SK-N-SH (cell line): ENCODE data around the gene CLEC20A. TPM values are rescaled to one million over a fixed set of nuclear protein-coding genes. Genes with fewer than 3 reads are reported as not detected.

Experiments
- CTCF ChIA-PET: fragments of 300-600, 350-600 bp; formaldehyde crosslinking; extraction: SDS; loops from one replicate; lab custom pipeline; 2021; lab: Yijun Ruan, JAX
- POLR2A ChIA-PET: fragments of 350-600 bp; sonication (Branson Sonifier 250); formaldehyde crosslinking; extraction: SDS; loops from one replicate; lab custom pipeline; 2020; ENCODE audit warnings: antibody characterized with exemption, inconsistent platforms; lab: Yijun Ruan, JAX
- DNase-seq: peaks from one replicate; pipeline ENCODE4 v3.0.0; 2012
- H2AFZ ChIP-seq: fragments of 200-600 bp; sonication (generic); 2 replicates; pipeline ENCODE4 v1.8.1; 2016; ENCODE audit warnings: antibody characterized with exemption, mild to moderate bottlenecking, low read depth
- H3F3A ChIP-seq: fragments of 200-600 bp; sonication (generic); replicated peaks from 2 replicates; pipeline ENCODE3; 2016; ENCODE audit warnings: antibody characterized with exemption, mild to moderate bottlenecking; ENCODE audit not compliant: insufficient read depth
- H3K27ac ChIP-seq, 2 experiments: fragments of 200-500 bp in 1 of 2; fragments of 200-600 bp in 1 of 2; sonication (Bioruptor generic) in 1 of 2; sonication (generic), shearing (Covaris generic) in 1 of 2; 2 replicates each; pipeline versions ENCODE4 v1.5.1 to v1.6.1; 2014 to 2016; ENCODE audit warnings: low read depth in 2 of 2, inconsistent platforms in 1 of 2, low read length in 1 of 2, mild to moderate bottlenecking in 1 of 2, mixed read lengths in 1 of 2
- H3K27me3 ChIP-seq: fragments of 200-600 bp; sonication (generic), shearing (Covaris generic); 2 replicates; pipeline ENCODE4 v1.6.1; 2016; ENCODE audit warnings: mixed run types; ENCODE audit not compliant: insufficient read depth
- H3K36me3 ChIP-seq, 2 experiments: fragments of 200-500 bp in 1 of 2; fragments of 200-600 bp in 1 of 2; sonication (Bioruptor generic) in 1 of 2; sonication (generic) in 1 of 2; replicated peaks in 1 of 2; 2 replicates each; pipeline versions ENCODE3 to v1.5.1; 2014 to 2016; ENCODE audit warnings: low read length in 1 of 2, mild to moderate bottlenecking in 1 of 2; ENCODE audit not compliant: insufficient read depth in 2 of 2, control insufficient read depth in 1 of 2
- H3K4me1 ChIP-seq, 2 experiments: fragments of 200-500 bp in 1 of 2; fragments of 200-600 bp in 1 of 2; sonication (Bioruptor generic) in 1 of 2; sonication (generic), shearing (Covaris generic) in 1 of 2; 2 replicates each; pipeline versions ENCODE4 v1.5.1 to v1.6.1; 2014 to 2016; ENCODE audit warnings: low read depth in 1 of 2, low read length in 1 of 2, mixed run types in 1 of 2; ENCODE audit not compliant: insufficient read depth in 2 of 2, control insufficient read depth in 1 of 2
- H3K4me2 ChIP-seq: fragments of 200-600 bp; sonication (generic), shearing (Covaris generic); 2 replicates; pipeline ENCODE4 v1.6.1; 2017; ENCODE audit warnings: mixed run types
- H3K4me3 ChIP-seq, 2 experiments: fragments of 200-500 bp in 1 of 2; fragments of 200-600 bp in 1 of 2; sonication (Bioruptor generic) in 1 of 2; sonication (generic), shearing (Covaris generic) in 1 of 2; 2 replicates each; pipeline versions ENCODE4 v1.5.1 to v1.8.1; 2014 to 2016; ENCODE audit warnings: low read depth in 2 of 2, inconsistent platforms in 1 of 2, low read length in 1 of 2, mild to moderate bottlenecking in 1 of 2, mixed read lengths in 1 of 2, moderate library complexity in 1 of 2
- H3K79me2 ChIP-seq: fragments of 200-600 bp; sonication (generic); 2 replicates; pipeline ENCODE4 v1.8.1; 2017; ENCODE audit warnings: mild to moderate bottlenecking; ENCODE audit not compliant: insufficient read depth
- H3K9ac ChIP-seq: fragments of 200-600 bp; sonication (generic); 2 replicates; pipeline ENCODE4 v1.6.1; 2017; ENCODE audit warnings: mixed run types
- H3K9me2 ChIP-seq: fragments of 200-600 bp; sonication (generic); 2 replicates; pipeline ENCODE4 v1.6.1; 2017; ENCODE audit warnings: mixed run types
- H3K9me3 ChIP-seq: fragments of 200-600 bp; sonication (generic); 2 replicates; pipeline ENCODE4 v1.6.1; 2017; ENCODE audit warnings: mixed run types, mild to moderate bottlenecking, moderate library complexity
- H4K20me1 ChIP-seq: fragments of 200-600 bp; sonication (generic); 2 replicates; pipeline ENCODE4 v1.6.1; 2017; ENCODE audit warnings: mild to moderate bottlenecking, mixed run types; ENCODE audit not compliant: insufficient read depth
- ELF1 ChIP-seq: IDR thresholded peaks from 2 replicates; pipeline ENCODE4 v1.4.0; 2012
- EP300 ChIP-seq, 2 experiments: IDR thresholded peaks; 2 replicates each; pipeline versions ENCODE4 v1.4.0 to v1.6.1; 2012; ENCODE audit warnings: borderline replicate concordance in 1 of 2, low read depth in 1 of 2, low read length in 1 of 2
- EZH2phosphoT487 ChIP-seq: fragments of 200-600 bp; sonication (generic); IDR thresholded peaks from 2 replicates; pipeline ENCODE4 v1.6.1; 2017; ENCODE audit warnings: low read depth, mixed run types, mild to moderate bottlenecking, antibody characterized with exemption, moderate library complexity, borderline replicate concordance
- FOSL2 ChIP-seq: IDR thresholded peaks from 2 replicates; pipeline ENCODE4 v1.4.0; 2012; ENCODE audit warnings: low read depth, mild to moderate bottlenecking, moderate library complexity, borderline replicate concordance
- FOXJ3 ChIP-seq: sonication (generic); formaldehyde crosslinking; IDR thresholded peaks from 2 replicates; pipeline ENCODE4 v1.5.1; 2020; ENCODE audit warnings: mild to moderate bottlenecking, missing genetic modification reagents
- FOXM1 ChIP-seq: IDR thresholded peaks from 2 replicates; pipeline ENCODE4 v1.4.0; 2012; ENCODE audit warnings: low read depth, mild to moderate bottlenecking
- JUND ChIP-seq: IDR thresholded peaks from 2 replicates; pipeline ENCODE4 v1.4.0; 2012
- MXI1 ChIP-seq: IDR thresholded peaks from 2 replicates; pipeline ENCODE4 v1.6.1; 2012; ENCODE audit warnings: mild to moderate bottlenecking, low read depth, low read length, improper control_type of control experiment
- NRF1 ChIP-seq: IDR thresholded peaks from 2 replicates; pipeline ENCODE4 v1.6.1; 2012; ENCODE audit warnings: low read depth, mild to moderate bottlenecking, low read length
- POLR2AphosphoS5 ChIP-seq: IDR thresholded peaks from 2 replicates; pipeline ENCODE4 v1.6.1; 2012; ENCODE audit warnings: low read depth, low read length
- RCOR1 ChIP-seq: fragments of 150-350 bp; IDR thresholded peaks from 2 replicates; pipeline ENCODE4 v1.6.1; 2017; ENCODE audit warnings: antibody characterized with exemption, low read length
- SIN3A ChIP-seq: IDR thresholded peaks from 2 replicates; pipeline ENCODE4 v1.6.1; 2012; ENCODE audit warnings: low read depth, mild to moderate bottlenecking, low read length, moderate library complexity, borderline replicate concordance
- TEAD4 ChIP-seq: IDR thresholded peaks from 2 replicates; pipeline ENCODE4 v1.4.0; 2012; ENCODE audit warnings: mild to moderate bottlenecking, borderline replicate concordance; ENCODE audit not compliant: insufficient read depth
- ZBTB33 ChIP-seq: IDR thresholded peaks from 2 replicates; pipeline ENCODE4 v1.4.0; 2012; ENCODE audit warnings: low read depth, borderline replicate concordance
- WGBS: methylation state at CpG from one replicate; pipeline ENCODE4 v1.1.6; 2017; ENCODE audit warnings: low lambda C conversion rate; 5-methylcytosine and 5-hydroxymethylcytosine counted together
- polyA plus RNA-seq, 3 experiments: library from polyadenylated mRNA; depleted of rRNA; stranded (reverse); fragments of >200 nt; gene quantifications; 2 replicates each; pipeline ENCODE4 v1.2.3, GENCODE V29; 2012
- TF ChIP-seq, protein P1 (sequence below): IDR thresholded peaks from 2 replicates; pipeline ENCODE4 v1.6.1; 2012; ENCODE audit warnings: mild to moderate bottlenecking, low read depth, low read length, moderate library complexity
- TF ChIP-seq, protein P2 (sequence below): IDR thresholded peaks from 2 replicates; pipeline ENCODE4 v1.4.0; 2012; ENCODE audit warnings: low read depth, borderline replicate concordance
- TF ChIP-seq, protein P3 (sequence below): fragments of 150-350 bp; IDR thresholded peaks from 2 replicates; pipeline ENCODE4 v1.6.1; 2017; ENCODE audit warnings: antibody characterized with exemption, low read length, low read depth, borderline replicate concordance
- TF ChIP-seq, protein P4 (sequence below): IDR thresholded peaks from 2 replicates; pipeline ENCODE4 v1.4.0; 2012; ENCODE audit warnings: low read depth
- TF ChIP-seq, protein P5 (sequence below): fragments of 150-350 bp; IDR thresholded peaks from 2 replicates; pipeline ENCODE4 v1.6.1; 2016; ENCODE audit warnings: mild to moderate bottlenecking, low read depth, low read length

Gene CLEC20A
- polyA plus RNA-seq, 1 of the 3 experiments (the other 2 are of a cell fraction), result not detected

GRCh38 chr1:178495741-178496409, 889 bp downstream of the CLEC20A start:
- Histone ChIP-seq H3K79me2 (no peaks in the 10 kb centered on the region), H4K20me1 (no peaks in the 10 kb centered on the region), H3K27me3 (no peaks in the 10 kb centered on the region)
- no peak for TF ChIP-seq FOSL2
- TF ChIP-seq RCOR1, result no peak
- TF ChIP-seq NRF1, result no peak
- TF ChIP-seq FOXM1, result no peak
- TF ChIP-seq SIN3A, result no peak
- no peak for TF ChIP-seq JUND
- TF ChIP-seq, protein P1, sequence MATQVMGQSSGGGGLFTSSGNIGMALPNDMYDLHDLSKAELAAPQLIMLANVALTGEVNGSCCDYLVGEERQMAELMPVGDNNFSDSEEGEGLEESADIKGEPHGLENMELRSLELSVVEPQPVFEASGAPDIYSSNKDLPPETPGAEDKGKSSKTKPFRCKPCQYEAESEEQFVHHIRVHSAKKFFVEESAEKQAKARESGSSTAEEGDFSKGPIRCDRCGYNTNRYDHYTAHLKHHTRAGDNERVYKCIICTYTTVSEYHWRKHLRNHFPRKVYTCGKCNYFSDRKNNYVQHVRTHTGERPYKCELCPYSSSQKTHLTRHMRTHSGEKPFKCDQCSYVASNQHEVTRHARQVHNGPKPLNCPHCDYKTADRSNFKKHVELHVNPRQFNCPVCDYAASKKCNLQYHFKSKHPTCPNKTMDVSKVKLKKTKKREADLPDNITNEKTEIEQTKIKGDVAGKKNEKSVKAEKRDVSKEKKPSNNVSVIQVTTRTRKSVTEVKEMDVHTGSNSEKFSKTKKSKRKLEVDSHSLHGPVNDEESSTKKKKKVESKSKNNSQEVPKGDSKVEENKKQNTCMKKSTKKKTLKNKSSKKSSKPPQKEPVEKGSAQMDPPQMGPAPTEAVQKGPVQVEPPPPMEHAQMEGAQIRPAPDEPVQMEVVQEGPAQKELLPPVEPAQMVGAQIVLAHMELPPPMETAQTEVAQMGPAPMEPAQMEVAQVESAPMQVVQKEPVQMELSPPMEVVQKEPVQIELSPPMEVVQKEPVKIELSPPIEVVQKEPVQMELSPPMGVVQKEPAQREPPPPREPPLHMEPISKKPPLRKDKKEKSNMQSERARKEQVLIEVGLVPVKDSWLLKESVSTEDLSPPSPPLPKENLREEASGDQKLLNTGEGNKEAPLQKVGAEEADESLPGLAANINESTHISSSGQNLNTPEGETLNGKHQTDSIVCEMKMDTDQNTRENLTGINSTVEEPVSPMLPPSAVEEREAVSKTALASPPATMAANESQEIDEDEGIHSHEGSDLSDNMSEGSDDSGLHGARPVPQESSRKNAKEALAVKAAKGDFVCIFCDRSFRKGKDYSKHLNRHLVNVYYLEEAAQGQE, result no peak
- TF ChIP-seq, protein P2, sequence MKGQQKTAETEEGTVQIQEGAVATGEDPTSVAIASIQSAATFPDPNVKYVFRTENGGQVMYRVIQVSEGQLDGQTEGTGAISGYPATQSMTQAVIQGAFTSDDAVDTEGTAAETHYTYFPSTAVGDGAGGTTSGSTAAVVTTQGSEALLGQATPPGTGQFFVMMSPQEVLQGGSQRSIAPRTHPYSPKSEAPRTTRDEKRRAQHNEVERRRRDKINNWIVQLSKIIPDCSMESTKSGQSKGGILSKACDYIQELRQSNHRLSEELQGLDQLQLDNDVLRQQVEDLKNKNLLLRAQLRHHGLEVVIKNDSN, result no peak
- no peak for TF ChIP-seq POLR2AphosphoS5
- TF ChIP-seq ELF1, result no peak
- TF ChIP-seq, protein P3, sequence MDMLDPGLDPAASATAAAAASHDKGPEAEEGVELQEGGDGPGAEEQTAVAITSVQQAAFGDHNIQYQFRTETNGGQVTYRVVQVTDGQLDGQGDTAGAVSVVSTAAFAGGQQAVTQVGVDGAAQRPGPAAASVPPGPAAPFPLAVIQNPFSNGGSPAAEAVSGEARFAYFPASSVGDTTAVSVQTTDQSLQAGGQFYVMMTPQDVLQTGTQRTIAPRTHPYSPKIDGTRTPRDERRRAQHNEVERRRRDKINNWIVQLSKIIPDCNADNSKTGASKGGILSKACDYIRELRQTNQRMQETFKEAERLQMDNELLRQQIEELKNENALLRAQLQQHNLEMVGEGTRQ, result no peak
- no peak for TF ChIP-seq ZBTB33
- TF ChIP-seq, protein P4, sequence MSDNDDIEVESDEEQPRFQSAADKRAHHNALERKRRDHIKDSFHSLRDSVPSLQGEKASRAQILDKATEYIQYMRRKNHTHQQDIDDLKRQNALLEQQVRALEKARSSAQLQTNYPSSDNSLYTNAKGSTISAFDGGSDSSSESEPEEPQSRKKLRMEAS, result no peak
- TF ChIP-seq EZH2phosphoT487, result no peak
- no peak for TF ChIP-seq MXI1
- no peak for TF ChIP-seq TEAD4
- TF ChIP-seq FOXJ3 (CRISPR knock-in tag), result no peak
- TF ChIP-seq, protein P5, sequence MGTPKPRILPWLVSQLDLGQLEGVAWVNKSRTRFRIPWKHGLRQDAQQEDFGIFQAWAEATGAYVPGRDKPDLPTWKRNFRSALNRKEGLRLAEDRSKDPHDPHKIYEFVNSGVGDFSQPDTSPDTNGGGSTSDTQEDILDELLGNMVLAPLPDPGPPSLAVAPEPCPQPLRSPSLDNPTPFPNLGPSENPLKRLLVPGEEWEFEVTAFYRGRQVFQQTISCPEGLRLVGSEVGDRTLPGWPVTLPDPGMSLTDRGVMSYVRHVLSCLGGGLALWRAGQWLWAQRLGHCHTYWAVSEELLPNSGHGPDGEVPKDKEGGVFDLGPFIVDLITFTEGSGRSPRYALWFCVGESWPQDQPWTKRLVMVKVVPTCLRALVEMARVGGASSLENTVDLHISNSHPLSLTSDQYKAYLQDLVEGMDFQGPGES, result no peak
- TF ChIP-seq EP300 (IDR thresholded peaks at IDR 0.05; ENCODE audit: borderline replicate concordance in 1 of 2, low read depth in 1 of 2, low read length in 1 of 2), result no peak
- TF ChIP-seq, all 33 proteins: peak for 0
- POLR2A ChIA-PET, result no interaction called here
- Histone ChIP-seq H3K4me1 (peaks cover 0 to 2% of the 10 kb centered on the region in 2 experiments; a peak in 1 of 4 replicates), H3K4me3 (no peak overlapping the region), H3K27ac (no peak overlapping the region), H2AFZ (no peak overlapping the region), H3K36me3 (no peaks in the 10 kb centered on the region), H3K9ac (no peak overlapping the region), H3K4me2 (no peak overlapping the region), H3K9me3 (no peaks in the 10 kb centered on the region), H3F3A (no peaks in the 10 kb centered on the region), H3K9me2 (no peaks in the 10 kb centered on the region)
- CTCF ChIA-PET, result interaction anchor here (0.8 kb wide), 1 partner anchor 9 kb away, joined by 3 read pairs; no protein-coding TSS in a partner anchor
- DNase-seq, result no peak
- 85% methylated on average over 14 of the region's 16 CpGs for WGBS
